Subcutaneous abdominal adipose tissue (tissue), 5 donors: Measurements from ENCODE around the gene TFEB.

Source experiments
- H3K27ac ChIP-seq: one replicate; pipeline ENCODE4 v1.7.0; 2013; ENCODE audit warnings: low read depth, mild to moderate bottlenecking, inconsistent platforms, low read length, moderate library complexity
- H3K27me3 ChIP-seq, 5 donors: one replicate each; pipeline ENCODE4 v1.7.0; 2013; ENCODE audit warnings: low read length in 5 of 5, inconsistent platforms in 1 of 5; ENCODE audit not compliant: control insufficient read depth in 5 of 5, insufficient read depth in 4 of 5
- H3K36me3 ChIP-seq, 5 donors: one replicate each; pipeline ENCODE4 v1.7.0; 2013; ENCODE audit warnings: low read length in 5 of 5; ENCODE audit not compliant: control insufficient read depth in 5 of 5, insufficient read depth in 5 of 5
- H3K4me1 ChIP-seq, 5 donors: one replicate each; pipeline ENCODE4 v1.7.0; 2013; ENCODE audit warnings: low read length in 5 of 5, mild to moderate bottlenecking in 3 of 5, moderate library complexity in 1 of 5; ENCODE audit not compliant: control insufficient read depth in 5 of 5, insufficient read depth in 5 of 5
- H3K4me3 ChIP-seq, 5 donors: one replicate each; pipeline ENCODE4 v1.7.0; 2013; ENCODE audit warnings: low read length in 5 of 5, low read depth in 1 of 5
- H3K9ac ChIP-seq, 5 donors: one replicate each; pipeline ENCODE4 v1.7.0; 2013; ENCODE audit warnings: low read length in 5 of 5, mild to moderate bottlenecking in 4 of 5, moderate library complexity in 3 of 5
- H3K9me3 ChIP-seq, 5 donors: one replicate each; pipeline ENCODE4 v1.7.0; 2013; ENCODE audit warnings: low read length in 5 of 5; ENCODE audit not compliant: control insufficient read depth in 5 of 5
- donor health status: healthy.
- donor health status: healthy.
- donor health status: healthy.
- donor health status: healthy.
- donor health status: healthy.

The TFEB gene

GRCh38 chr6:41748542-41748941 is 13.1 kb upstream of the TFEB start:
- Histone ChIP-seq H3K36me3 (no peaks in the 10 kb centered on the region), H3K4me3 (no peak overlapping the region), H3K9ac (no peak overlapping the region), H3K4me1 (no peaks in the 10 kb centered on the region), H3K27ac (no peak overlapping the region), H3K9me3 (no peaks in the 10 kb centered on the region), H3K27me3 (no peaks in the 10 kb centered on the region)

DNA sequence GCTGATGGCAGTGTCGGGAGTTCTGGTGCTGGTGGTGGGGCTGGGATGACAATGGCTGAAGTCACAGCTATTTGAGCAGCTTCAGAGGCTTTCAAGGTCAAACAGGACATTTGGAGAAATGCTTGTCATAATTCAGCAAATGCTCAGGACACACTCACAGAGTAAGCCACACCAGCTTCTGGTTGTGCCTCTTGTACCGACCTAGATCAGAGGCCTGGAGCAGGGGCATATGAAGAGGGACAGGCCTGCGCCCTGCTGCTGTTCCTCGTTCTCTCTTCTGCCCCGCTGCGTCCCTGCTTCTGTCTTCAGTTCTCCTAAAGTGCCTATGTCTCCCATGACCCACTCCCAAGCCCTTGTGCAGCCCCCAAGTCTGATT is 12.7 kb upstream of the TFEB start:
- Histone ChIP-seq H3K27me3 (no peaks in the 10 kb centered on the region), H3K4me3 (no peak overlapping the region), H3K4me1 (no peaks in the 10 kb centered on the region), H3K27ac (no peak overlapping the region), H3K9ac (no peak overlapping the region), H3K36me3 (no peaks in the 10 kb centered on the region), H3K9me3 (no peaks in the 10 kb centered on the region)

- no peaks in the 10 kb centered on the region for H3K27me3 ChIP-seq
- H3K36me3 ChIP-seq: no peaks in the 10 kb centered on the region
- no peak within 1 kb of the TSS for H3K9ac ChIP-seq
- H3K9me3 ChIP-seq: no peaks in the 10 kb centered on the region
- no peak within 1 kb of the TSS for H3K4me3 ChIP-seq
- H3K27ac ChIP-seq: no peak within 1 kb of the TSS
- no peaks in the 10 kb centered on the region for H3K4me1 ChIP-seq
Observed at GRCh38 chr6:41747256-41748101, 12.1 kb upstream of the TFEB start, which contains the start of gene PGC. PGC (minus strand) TSS chr6:41747397; CDS start chr6:41747334, 63 bp downstream.

DNA sequence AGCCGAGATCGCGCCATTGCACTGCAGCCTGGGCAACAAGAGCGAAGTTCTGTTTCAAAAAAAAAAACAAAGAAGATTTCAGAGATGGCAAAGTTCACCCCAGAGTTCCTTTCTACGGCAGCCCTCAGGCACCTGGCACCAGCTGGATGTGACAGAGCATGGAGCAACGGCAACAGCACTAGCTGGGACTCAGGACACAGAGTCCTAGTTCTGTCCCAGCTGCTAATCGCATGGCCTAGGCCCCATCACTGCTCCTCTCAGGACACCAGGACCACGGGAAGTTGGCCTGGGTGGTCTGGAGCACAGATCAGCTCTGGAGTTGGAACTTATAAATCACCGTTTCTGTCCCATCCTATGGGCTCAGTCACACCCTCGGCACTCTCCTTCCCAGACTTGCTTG is 10.7 kb upstream of the TFEB start:
- no peak overlapping the region for H3K4me3 ChIP-seq
- no peaks in the 10 kb centered on the region for H3K4me1 ChIP-seq

GRCh38 chr6:41744236-41744787 is 8.9 kb upstream of the TFEB start:
- Histone ChIP-seq H3K27me3 (peaks cover 0 to 6% (median 0%) of the 10 kb centered on the region in 5 donors), H3K36me3 (no peaks in the 10 kb centered on the region), H3K27ac (no peak overlapping the region), H3K4me3 (no peak overlapping the region), H3K9me3 (no peaks in the 10 kb centered on the region), H3K9ac (no peak overlapping the region), H3K4me1 (no peaks in the 10 kb centered on the region)

More for the DNA sequence above, 10.7 kb upstream of the TFEB start:
- no peaks in the 10 kb centered on the region for H3K27me3 ChIP-seq
- H3K27ac ChIP-seq: no peak overlapping the region
- no peaks in the 10 kb centered on the region for H3K9me3 ChIP-seq
- H3K36me3 ChIP-seq: no peaks in the 10 kb centered on the region
- no peak overlapping the region for H3K9ac ChIP-seq

GRCh38 chr6:41743406-41744235 is 8.2 kb upstream of the TFEB start:
- Histone ChIP-seq H3K4me1 (no peaks in the 10 kb centered on the region), H3K4me3 (no peak overlapping the region), H3K9ac (no peak overlapping the region), H3K9me3 (no peaks in the 10 kb centered on the region), H3K27ac (no peak overlapping the region), H3K36me3 (no peaks in the 10 kb centered on the region), H3K27me3 (peaks cover 0 to 6% (median 0%) of the 10 kb centered on the region in 5 donors)

GRCh38 chr6:41741625-41742490 is 6.5 kb upstream of the TFEB start:
- no peak overlapping the region for H3K4me3 ChIP-seq
- no peak overlapping the region for H3K9ac ChIP-seq
- H3K4me1 ChIP-seq: no peaks in the 10 kb centered on the region
- no peak overlapping the region for H3K27ac ChIP-seq
- H3K36me3 ChIP-seq: no peaks in the 10 kb centered on the region
- peaks cover 0 to 6% (median 0%) of the 10 kb centered on the region in 5 donors for H3K27me3 ChIP-seq
- no peaks in the 10 kb centered on the region for H3K9me3 ChIP-seq

GRCh38 chr6:41740366-41741162 is 5.2 kb upstream of the TFEB start:
- peaks cover 0 to 5% (median 4%) of the 10 kb centered on the region in 5 donors for H3K4me1 ChIP-seq
- H3K27ac ChIP-seq: no peak overlapping the region
- H3K36me3 ChIP-seq: no peaks in the 10 kb centered on the region
- no peak overlapping the region for H3K4me3 ChIP-seq
- peaks cover 0 to 6% (median 0%) of the 10 kb centered on the region in 5 donors for H3K27me3 ChIP-seq
- no peaks in the 10 kb centered on the region for H3K9me3 ChIP-seq
- H3K9ac ChIP-seq: no peak overlapping the region

- Histone ChIP-seq H3K4me1 (peaks cover 0 to 7% (median 4%) of the 10 kb centered on the region in 5 donors), H3K27me3 (peaks cover 0 to 6% (median 0%) of the 10 kb centered on the region in 5 donors), H3K9ac (no peak overlapping the region), H3K27ac (no peak overlapping the region), H3K4me3 (no peak overlapping the region), H3K36me3 (no peaks in the 10 kb centered on the region), H3K9me3 (no peaks in the 10 kb centered on the region)
Observed at GRCh38 chr6:41739041-41739440, 3.6 kb upstream of the TFEB start.
